GM21423 (cell line): ENCODE results near the gene TNXB.
"Not testable (repeated sequence)": the region's sequence is repeated elsewhere in the genome, so short reads cannot be mapped to it uniquely, and the experiment has no call there.

Experiments used
- ATAC-seq: cut with Tn5 transposase; IDR thresholded peaks from one replicate; pipeline ENCODE4 v1.9.1; 2021; ENCODE audit warnings: mild to moderate bottlenecking, moderate library complexity; ENCODE audit not compliant: unreplicated experiment

Gene TNXB

DNA sequence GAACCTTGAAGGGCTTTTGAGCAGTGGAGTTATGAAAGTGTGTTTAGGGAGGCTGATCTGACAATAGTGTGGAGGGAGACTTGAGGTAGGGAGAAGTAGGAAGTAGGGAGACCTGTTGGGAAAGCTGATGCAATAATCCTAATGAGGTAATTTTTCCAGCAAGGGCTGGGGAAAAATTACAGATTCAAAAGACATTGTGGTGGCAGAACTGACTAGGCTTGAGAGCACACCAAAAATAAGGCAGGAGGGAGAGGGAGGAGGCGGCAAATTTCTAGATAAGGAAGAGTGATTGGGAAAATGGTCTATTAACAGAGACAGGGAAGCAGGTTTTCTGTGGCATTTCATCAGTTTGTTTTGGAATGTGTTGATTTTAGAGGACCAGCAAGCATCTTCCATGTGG, 37.1 kb upstream of the TNXB start:
- no peak for ATAC-seq

DNA sequence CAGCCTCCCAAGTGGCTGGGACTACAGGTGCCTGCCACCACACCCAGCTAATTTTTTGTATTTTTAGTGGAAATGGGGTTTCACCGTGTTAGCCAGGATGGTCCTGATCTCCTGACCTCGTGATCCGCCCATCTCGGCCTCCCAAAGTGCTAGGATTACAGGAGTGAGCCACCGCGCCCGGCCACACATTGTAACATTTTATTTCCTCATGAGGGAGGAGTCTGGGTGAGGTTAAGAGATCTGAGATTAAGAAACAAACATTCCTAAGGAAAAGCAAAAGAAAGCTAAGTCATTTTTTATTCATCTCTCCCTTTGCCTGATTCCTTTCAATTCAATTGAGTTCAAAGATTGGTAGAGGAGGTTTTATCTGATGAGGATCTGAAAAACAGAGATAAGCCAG, 35.1 kb upstream of the TNXB start:
- ATAC-seq, result not testable (repeated sequence)

DNA sequence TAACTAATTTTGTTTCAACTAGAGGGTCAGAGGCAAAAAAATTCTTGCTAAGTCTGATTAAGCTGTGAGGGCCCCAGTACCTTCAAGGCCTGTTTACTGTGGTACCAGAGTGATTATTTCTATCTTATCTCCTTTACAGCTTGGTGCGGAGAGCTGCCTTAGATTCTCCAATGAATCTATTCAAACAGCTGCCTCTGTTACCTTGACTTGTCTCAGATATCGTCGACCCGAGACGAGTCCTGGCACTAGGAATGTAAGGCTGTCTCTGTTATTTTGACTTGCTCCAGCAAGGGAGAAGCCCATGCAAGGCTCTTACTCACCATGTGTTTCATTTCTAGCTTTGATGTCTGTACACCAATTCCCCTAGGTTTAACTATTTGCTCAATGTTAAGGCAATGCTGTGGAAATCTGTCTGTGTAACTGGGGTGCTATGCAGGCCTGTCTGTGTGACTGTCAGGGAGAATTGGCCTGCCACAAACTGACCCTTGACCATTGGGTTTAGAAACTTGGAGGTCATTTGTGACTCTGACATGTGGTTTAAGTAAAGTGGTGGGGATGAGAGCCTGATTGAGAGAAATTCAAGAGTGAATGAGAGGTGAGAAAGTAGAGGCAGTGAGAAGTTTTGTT, 31.4 kb upstream of the TNXB start:
- no peak for ATAC-seq

DNA sequence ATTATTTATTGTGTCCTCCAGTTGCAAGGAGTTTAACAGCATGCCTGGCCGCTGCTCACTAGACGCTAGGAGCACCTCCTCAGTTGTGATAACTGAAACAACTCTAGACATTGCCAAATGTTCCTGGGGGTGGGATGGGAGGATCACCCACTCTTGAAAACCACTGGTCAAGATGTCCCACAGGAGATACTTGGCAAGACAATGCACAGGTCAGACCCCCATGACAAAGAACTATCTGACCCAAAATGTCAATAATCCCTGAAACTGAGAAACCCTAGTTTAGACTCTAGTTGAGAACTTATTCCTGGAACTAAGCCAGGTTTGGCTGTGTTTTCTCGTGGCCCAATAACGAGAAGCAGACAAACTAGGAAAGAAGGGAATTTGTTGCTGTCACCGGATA, 30.5 kb upstream of the TNXB start:
- no peak for ATAC-seq

DNA sequence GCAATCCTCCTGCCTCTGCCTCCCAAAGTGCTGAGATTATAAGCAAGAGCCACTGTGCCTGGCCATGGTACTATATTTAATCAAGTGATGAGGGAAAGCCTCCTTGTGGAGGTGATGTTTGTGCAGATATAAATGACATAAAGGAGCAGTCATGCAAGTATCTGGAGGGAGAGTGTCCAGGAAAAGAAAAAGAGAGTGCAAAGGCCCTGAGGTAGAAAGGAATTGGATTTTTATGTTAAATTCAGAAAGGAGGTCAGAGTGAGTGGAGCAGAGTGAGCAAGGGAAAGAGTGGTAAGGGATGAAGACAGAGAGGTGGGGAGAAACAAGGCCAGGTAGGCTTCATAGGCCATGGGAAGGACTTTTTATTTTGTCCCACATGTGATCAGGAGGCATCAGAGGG, 28.3 kb upstream of the TNXB start:
- no peak for ATAC-seq

DNA sequence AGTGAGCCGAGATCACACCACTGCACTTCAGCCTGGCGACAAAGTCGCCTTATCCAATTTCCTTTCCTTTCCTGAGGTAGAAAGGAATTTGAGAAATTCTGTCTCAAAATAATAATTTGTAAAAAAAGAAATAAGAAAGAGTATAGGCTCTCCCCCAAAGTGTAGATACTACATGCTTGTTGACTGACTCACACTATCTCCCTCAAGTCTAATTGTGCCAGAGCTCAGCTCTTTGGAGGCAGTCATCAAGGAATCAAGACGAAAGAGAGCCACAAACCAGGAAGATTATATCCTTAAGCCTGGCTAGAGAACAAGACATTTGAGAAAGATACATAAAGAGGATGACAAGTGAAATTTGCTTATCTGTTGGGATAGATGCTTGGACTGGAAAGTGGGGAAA, 24.6 kb upstream of the TNXB start:
- no peak for ATAC-seq

DNA sequence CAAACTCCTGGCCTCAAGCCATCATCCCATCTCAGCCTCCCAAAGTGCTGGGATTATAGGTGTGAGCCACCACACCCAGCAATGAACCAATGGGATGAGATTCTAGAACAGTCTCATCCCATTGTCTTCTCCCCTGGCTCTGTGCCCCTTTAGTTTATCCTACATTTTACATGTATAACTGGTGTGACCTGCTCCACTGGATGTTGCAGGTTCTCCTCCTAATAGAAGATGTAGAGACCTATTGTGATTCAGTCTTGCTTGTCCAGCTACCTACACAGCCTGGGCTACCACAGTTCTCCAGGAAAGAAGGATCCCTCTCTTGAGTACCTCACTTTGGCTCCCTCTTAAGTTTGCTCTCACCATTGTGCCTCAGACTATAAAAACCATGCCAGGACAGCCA, 23.0 kb upstream of the TNXB start:
- ATAC-seq, result no peak

DNA sequence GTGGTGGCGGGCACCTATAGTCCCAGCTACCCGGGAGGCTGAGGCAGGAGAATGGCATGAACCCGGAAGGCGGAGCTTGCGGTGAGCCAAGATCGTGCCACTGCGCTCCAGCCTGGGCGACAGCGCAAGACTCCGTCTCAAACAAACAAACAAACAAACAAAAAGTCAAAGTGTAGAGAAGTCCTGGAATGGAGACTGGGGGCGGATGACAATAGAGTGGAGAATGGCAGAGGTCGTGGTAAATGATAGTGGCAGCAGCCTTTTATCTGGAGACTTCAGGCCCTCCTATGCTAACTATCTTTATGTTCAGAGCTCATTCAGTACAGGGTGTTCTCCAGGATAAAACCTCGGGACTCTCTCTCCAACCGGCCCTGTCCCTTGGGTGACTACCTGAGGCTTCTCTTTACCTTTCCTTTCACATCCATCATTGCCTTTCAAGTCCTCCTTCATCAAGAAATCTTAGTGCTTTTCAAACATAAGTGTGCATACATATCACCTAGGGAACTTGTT, 22.4 kb upstream of the TNXB start:
- ATAC-seq, result no peak

DNA sequence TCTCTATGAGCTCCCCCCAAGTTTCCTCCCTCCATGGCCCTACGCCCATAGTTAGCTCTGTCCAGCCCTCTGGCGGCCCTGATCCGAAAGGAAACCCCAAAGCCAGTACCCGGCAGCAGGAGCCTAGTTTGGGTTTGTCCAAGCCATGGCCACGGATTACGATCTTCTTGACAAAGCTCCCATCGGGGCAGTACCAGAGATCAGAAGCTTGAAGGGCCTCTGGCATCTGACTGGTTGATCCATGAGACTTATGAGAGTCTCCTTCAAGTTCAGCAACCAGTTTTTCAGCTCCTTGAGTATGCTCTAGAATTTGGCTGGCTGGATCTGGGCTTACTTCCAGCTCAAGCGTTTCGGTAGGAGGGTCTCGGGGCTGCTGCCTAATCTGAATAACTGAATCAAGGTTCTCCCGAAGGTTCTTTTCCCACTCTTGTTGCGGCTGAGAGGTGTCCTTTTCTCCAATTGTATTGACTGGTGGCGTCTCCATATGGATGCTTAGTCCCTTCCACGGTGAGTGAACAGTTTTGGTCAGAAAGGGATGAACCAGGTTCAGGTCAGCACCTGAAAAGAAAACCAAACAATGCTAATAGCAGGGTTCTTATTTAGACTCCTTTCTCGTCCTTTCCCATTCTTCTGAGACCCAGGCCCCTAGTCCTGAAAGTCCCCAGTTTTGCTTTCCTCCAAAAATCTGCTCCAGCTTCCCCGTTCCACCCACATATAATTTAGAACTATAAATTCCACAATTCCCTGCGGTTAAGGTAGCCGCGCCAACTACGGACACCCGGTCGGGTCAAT, 20.4 kb upstream of the TNXB start:
- ATAC-seq, result no peak

DNA sequence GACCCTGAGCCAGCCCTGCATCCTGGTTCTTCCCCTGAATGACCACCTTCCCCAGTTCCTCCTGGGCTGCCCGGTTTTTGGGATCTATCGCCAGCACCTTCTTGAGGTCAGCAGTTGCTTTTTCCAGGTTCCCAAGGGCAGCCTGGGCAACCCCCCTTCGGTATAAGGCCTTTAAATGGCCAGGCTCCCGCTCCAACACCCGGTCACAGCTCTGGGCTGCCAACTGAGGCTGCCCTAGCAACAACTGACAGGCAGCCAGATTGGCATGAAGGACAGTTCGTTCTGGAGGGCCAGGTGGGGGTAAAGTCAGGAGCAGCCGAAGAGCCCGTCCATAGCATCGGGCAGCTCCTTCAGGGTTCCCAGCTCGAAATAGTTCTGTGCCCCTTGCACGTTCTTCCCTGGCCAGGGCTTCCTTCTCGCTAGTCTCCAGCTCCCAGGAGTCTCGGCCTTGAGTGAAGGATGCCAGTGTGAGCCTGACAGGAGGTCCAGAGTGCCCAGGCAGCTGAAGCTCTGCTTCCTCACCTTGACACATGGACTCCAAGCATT, 19.7 kb upstream of the TNXB start:
- no peak for ATAC-seq

DNA sequence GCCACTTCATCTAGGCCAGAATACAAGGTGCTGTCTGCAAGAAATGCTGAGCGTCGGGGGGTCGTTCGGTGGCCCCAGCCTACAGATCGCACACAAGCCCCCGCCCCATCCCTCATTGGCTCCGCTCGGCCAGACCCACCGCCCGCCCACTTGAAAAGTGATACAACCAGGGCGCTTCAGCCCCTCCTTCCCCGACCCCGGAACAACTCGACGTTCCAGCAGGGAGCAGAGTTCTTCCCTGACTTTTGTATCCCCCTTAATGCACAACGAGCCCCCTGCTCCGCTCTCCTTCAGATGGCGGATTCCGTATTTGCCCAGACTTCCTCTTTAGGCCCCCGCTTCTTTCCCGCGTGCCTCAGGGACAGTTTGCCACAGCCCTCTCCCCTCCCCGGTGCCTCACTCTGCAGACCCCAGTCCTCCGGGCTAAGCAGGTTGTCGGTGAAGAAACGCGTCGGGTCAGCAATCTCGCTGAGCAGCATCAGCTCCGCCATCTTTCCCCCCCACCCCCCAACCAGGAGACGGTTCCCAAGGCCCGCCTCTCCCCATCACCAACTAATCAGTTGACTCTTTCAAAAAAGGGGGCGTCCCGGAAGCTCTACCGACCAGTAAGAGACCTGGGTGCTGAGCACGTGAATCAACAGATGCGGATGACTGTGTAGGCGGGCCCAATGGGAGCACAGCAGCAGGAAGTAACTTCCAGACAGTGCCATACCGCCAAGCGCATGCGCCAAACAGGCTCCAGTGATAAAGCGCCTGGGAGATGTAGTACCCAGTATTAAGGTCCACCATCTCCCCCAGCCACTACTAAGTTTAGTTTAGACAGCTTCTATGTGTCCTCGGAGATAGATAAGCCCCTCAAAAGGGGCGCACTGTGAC, 18.8 kb upstream of the TNXB start, which contains the start of gene ATF6B:
ATF6B (minus strand) TSS at position 530 of the 876 bp plus-strand sequence; CDS start at position 491, 39 bp downstream.
- peak; percentile 90 for ATAC-seq

DNA sequence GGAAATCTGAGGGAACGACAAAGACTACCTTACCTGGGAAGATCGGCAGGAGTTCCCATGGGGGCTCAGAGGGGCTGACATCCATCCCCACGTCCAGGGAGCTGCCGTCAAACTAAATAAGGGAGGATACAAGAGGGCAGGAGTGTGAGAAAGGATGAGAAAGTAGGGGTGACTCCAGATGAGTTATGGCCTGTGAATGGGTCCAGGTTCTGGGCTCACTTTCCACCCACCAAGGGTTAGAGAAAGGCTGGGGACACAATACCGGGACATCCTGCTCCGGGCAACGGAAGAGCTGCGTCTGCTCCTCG, 18.2 kb upstream of the TNXB start:
- ATAC-seq, result no peak

DNA sequence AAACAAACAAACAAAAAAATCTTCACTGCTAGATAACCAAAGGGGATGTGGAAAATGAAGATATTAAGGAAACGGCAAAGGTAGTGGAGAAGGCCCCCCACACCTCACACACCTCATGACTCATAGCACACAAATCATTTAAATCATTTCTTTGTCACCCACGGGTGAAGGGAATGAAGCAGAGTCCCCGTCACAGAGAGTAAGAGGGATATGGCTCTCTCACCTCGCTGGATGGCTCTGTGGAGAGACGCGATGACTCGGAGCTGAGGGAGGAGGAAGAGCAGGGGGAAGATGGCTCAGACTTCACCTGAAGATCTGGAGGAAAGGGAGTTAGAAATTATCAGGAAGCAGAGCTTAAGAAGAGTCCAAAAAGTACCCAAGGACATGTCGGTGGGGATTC, 17.7 kb upstream of the TNXB start:
- no peak for ATAC-seq

DNA sequence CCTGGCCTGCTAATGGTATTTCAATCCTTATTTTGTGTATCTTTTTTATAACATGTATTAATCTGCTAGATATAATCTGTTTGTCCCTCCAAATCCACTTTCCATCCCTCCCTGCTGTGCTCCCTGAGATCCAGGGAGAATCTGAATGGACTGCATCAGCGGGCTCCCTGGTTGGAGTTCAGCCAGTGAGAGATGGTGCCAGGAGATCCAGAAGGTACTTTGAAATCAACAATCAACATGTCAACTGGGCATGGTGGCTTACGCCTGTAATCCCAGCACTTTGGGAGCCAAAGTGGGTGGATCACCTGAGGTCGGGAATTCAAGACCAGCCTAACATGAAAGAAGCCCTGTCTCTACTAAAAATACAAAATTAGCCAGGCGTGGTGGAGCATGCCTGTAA, 14.5 kb upstream of the TNXB start:
- ATAC-seq, result no peak

DNA sequence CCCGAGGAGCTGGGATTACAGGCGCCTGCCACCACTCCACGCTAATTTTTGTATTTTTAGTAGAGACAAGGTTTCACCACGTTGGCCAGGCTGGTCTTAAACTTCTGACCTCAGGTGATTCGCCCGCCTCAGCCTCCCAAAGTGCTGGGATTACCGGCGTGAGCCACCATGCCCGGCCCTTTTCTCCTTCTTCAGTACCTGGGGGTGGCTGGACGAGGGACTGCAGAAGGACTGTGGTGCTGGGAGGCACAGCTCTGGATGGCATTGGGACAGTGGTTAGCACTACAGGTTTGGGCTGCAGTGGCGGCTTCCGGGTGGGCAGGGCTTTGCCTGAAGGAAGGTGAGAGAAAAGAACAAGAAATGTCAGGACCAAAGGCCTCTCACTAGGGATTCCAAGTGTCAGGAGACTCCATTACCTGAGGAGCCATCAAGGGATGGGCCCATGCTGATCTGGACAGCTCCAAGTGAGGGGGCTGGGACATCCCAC, 11.5 kb upstream of the TNXB start:
- ATAC-seq, result no peak

DNA sequence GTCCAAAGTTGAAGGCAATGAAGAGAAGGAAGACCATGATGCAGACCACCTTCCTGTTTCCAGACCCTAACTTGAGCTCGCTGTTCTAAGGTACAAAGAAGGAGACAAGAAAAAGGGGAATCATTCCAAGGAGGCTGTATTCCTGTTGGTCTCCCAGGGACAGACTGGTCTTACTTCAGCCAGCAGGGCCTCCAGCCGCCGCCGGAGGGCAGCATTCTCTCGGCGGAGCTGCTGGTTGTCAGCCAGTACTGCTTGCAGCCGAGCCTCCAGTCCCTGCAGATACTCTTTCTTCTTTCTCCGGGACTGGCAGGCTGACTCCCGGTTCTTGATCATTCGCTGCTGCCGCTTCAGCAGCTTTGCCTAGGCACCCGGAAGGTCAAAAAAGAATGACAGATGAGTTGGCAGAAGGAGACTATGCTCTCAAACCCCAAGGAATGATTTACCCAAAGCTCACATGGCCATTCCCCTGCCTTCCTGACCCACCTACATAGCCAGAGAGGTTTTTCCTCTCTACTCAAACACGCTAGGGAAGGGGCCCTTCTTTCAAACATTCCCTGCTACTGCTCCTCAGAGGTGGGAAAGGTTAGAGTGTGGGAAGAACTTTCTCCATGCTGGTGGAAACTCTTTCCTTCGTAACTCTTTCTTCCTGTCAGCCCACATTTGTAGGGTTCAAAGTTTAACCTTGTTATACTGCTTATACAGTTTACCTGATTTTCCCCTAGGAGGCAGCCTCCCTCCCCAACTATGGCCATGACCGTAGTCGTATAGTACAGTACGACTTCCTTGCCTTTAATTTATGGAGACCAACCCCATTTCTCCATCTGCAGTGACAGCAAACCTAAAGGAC, 9.9 kb upstream of the TNXB start:
- ATAC-seq, result no peak

DNA sequence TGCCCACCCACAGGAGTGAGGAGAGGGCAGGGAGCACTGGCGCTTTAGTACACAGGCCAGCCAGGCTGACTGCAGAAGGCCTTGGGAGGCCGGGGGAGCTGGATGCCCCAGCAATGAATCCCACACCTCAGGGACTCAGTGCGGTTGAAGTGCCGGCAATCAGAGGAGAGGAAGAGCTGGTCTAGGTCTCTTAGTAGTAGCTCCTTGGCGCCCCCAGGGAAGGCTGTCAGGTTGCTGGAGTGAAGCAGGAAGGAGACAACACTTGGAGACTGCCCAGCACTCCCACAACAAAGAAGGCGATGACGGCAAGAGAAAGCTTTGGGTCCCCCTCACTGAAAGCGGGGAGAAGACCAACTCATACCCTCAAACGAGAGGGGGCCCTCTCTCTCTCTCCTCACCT, 8.3 kb upstream of the TNXB start:
- ATAC-seq, result no peak

DNA sequence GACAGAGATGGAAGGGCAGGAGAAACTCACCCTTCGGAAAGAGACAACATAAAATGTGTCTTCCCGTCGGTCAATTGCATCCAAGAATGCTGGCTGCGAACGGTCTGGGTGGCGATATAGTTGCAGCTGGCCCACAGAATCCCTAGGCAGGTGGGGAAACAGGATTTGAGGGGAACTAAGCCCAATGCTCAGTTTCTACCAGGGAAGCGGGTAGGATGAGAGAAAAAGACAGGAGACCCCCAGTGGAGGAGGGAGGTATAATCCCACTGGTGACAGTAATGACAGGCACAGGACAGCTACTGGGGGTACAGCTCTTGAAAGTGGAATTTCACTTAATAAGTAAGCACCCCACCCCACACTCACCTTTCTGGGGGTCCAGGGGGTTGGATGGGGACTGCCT, 7.5 kb upstream of the TNXB start:
- no peak for ATAC-seq

DNA sequence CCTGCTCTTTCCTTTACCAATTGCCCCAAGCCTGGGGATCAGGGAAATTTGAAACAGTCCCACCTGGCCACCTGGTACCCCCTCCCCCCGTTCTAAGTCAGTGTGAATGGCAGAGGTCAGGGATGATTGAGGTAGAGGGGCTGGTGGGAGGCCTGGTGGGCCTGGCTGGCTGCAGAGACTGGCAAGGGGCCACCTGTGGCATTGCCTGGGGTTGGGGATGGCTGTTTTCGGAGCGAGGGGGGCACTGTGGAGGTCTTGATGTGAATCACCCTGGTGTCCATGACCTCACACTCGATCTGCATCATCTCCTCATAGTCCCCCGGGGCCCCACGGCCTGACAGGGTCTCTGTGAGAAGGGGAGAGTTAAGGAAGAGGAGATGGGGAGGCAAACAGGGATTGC, 6.5 kb upstream of the TNXB start:
- no peak for ATAC-seq

DNA sequence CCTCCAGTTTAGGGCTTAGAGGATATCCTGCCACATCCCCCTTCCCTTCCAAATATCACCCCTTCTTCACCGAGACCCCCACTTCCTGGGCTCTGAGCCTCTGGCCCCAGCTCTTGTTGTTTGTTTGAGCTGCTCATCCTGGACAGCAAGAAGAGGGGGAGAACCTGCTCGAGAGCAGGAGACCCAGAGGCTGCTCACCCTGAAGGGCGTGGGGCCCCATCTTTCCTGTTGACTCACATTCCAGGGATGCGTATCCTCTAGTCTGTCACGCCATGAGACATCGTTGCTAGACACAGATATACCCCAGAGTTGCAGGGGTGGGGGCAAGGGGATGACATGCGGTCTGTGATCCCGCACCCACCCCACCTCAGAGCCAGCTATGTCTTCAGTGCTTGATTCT, 5.7 kb upstream of the TNXB start:
- no peak for ATAC-seq
